ENCODE measurements around the gene IMPDH1. TPM values are rescaled to one million over a fixed set of nuclear protein-coding genes. Genes with fewer than 3 reads are reported as not detected.

The IMPDH1 gene
- total RNA-seq, 2 experiments from 2014 or later, result 59.0 to 60.7 TPM

- H3K27ac Mint-ChIP-seq, result peak within 1 kb of the TSS; percentile 91
- H3K4me1 Mint-ChIP-seq, result peaks cover 25% of the 10 kb centered on the region
- intact Hi-C loops (cut with DNase I, micrococcal nuclease), result loop anchor here (1.0 to 10.0 kb wide), 13 partner anchors 62 to 951 kb away; partner anchors contain the start of genes HILPDA (in 2 of the 2), ZNF800 (in 2 of the 2), ATP6V1F (in 1 of the 2) and CALU (in 1 of the 2)
- no peaks in the 10 kb centered on the region for H3K9me3 Mint-ChIP-seq (ENCODE audit: low read depth)
- DNase-seq (peak; percentile 90), ATAC-seq (peak; percentile 96)
- H3K27me3 Mint-ChIP-seq, result peaks cover 9% of the 10 kb centered on the region
- ChIA-PET CTCF (interaction anchor here (0.7 to 8.8 kb wide), 21 partner anchors 9 to 1481 kb away, joined by 3 to 321 read pairs (median 3); partner anchors contain the start of gene METTL2B), POLR2A (interaction anchor here (0.5 to 1.1 kb wide), 6 partner anchors 19 to 965 kb away, joined by 3 to 6 read pairs (median 3); partner anchors contain the start of gene ATP6V1F)
- H3K4me3 Mint-ChIP-seq, result peak within 1 kb of the TSS; percentile 84
- peaks cover 7% of the 10 kb centered on the region for H3K36me3 Mint-ChIP-seq (ENCODE audit: low read depth)
Observed at GRCh38 chr7:128343554-128344430, 66.0 kb downstream of the IMPDH1 start, which contains the start of gene RBM28. RBM28 (minus strand) TSS chr7:128343908; CDS start chr7:128343793, 115 bp downstream.

Other genes with a start within 250 kb of the IMPDH1 start
- gene LEP, start 168.7 kb downstream of the IMPDH1 start, total RNA-seq, result not detected
- 10 to 100 TPM; 55.0 to 55.2 TPM for gene RBM28, start 66.1 kb downstream of the IMPDH1 start, total RNA-seq
- under 1 TPM; 0.23 to 0.39 TPM for gene PRRT4, start 48.3 kb downstream of the IMPDH1 start, total RNA-seq
- gene HILPDA, start 45.9 kb upstream of the IMPDH1 start, total RNA-seq, result 100 to 1,000 TPM; 227 to 309 TPM
- gene METTL2B, start 66.8 kb upstream of the IMPDH1 start, total RNA-seq, result 10 to 100 TPM; 36.1 to 40.3 TPM

Data from activated CD4-positive, alpha-beta T cell treated with anti-CD3 and anti-CD28 coated beads for 36 hours (primary cell).